H9 (cell line): Measurements from ENCODE around the gene CD48. TPM values are rescaled to one million over a fixed set of nuclear protein-coding genes. Genes with fewer than 3 reads are reported as not detected.

ENCODE experiments used
- DNase-seq: peaks from one replicate; pipeline ENCODE4 v3.0.0-alpha.2; 2017
- H2AFZ ChIP-seq: one replicate; pipeline ENCODE4 v1.6.1; 2013; ENCODE audit warnings: mild to moderate bottlenecking, low read length, control low read depth, moderate library complexity
- H2AK5ac ChIP-seq: 2 replicates; pipeline ENCODE4 v1.6.1; 2013; ENCODE audit warnings: low read length, control low read depth, mixed read lengths; ENCODE audit not compliant: insufficient read length
- H2BK120ac ChIP-seq: one replicate; pipeline ENCODE4 v1.6.1; 2013; ENCODE audit warnings: low read depth, mild to moderate bottlenecking, low read length, control low read depth, inconsistent platforms; ENCODE audit not compliant: poor library complexity, severe bottlenecking
- H2BK12ac ChIP-seq: 2 replicates; pipeline ENCODE4 v1.6.1; 2013; ENCODE audit warnings: low read length, control low read depth, mixed read lengths, low read depth; ENCODE audit not compliant: insufficient read length
- H2BK15ac ChIP-seq: 2 replicates; pipeline ENCODE4 v1.6.1; 2013; ENCODE audit warnings: low read depth, low read length, control low read depth
- H2BK20ac ChIP-seq: one replicate; pipeline ENCODE4 v1.6.1; 2013; ENCODE audit warnings: low read depth, mild to moderate bottlenecking, low read length, control low read depth, inconsistent platforms; ENCODE audit not compliant: poor library complexity, severe bottlenecking
- H2BK5ac ChIP-seq: 2 replicates; pipeline ENCODE4 v1.6.1; 2013; ENCODE audit warnings: low read length, control low read depth, mixed read lengths; ENCODE audit not compliant: insufficient read length
- H3K14ac ChIP-seq: 2 replicates; pipeline ENCODE4 v1.6.1; 2013; ENCODE audit warnings: low read length, control low read depth; ENCODE audit not compliant: insufficient read depth
- H3K18ac ChIP-seq: 2 replicates; pipeline ENCODE4 v1.6.1; 2013; ENCODE audit warnings: low read depth, mild to moderate bottlenecking, mixed read lengths, low read length, control low read depth; ENCODE audit not compliant: insufficient read length
- H3K23ac ChIP-seq: 2 replicates; pipeline ENCODE4 v1.6.1; 2013; ENCODE audit warnings: low read length, control low read depth, mixed read lengths, low read depth; ENCODE audit not compliant: insufficient read length
- H3K23me2 ChIP-seq: 2 replicates; pipeline ENCODE4 v1.6.1; 2013; ENCODE audit warnings: low read depth, mild to moderate bottlenecking, mixed read lengths, low read length, control low read depth; ENCODE audit not compliant: insufficient read length, poor library complexity, severe bottlenecking
- H3K27ac ChIP-seq: 2 replicates; pipeline ENCODE4 v1.5.1; 2013; ENCODE audit warnings: low read length, control low read depth, mixed read lengths, low read depth; ENCODE audit not compliant: insufficient read length
- H3K27me3 ChIP-seq: 2 replicates; pipeline ENCODE4 v1.6.1; 2013; ENCODE audit warnings: low read length, control low read depth, inconsistent platforms; ENCODE audit not compliant: insufficient read depth
- H3K4ac ChIP-seq: 2 replicates; pipeline ENCODE4 v1.6.1; 2013; ENCODE audit warnings: low read depth, mild to moderate bottlenecking, control low read depth, inconsistent platforms, low read length, moderate library complexity
- H3K4me1 ChIP-seq: 2 replicates; pipeline ENCODE4 v1.6.1; 2013; ENCODE audit warnings: low read length, control low read depth, inconsistent platforms; ENCODE audit not compliant: insufficient read depth
- H3K4me2 ChIP-seq: 2 replicates; pipeline ENCODE4 v1.6.1; 2013; ENCODE audit warnings: low read length, control low read depth, mixed read lengths; ENCODE audit not compliant: insufficient read length, insufficient read depth
- H3K56ac ChIP-seq: 2 replicates; pipeline ENCODE4 v1.6.1; 2013; ENCODE audit warnings: low read depth, mild to moderate bottlenecking, mixed read lengths, low read length, control low read depth; ENCODE audit not compliant: insufficient read length
- H3K79me1 ChIP-seq: 2 replicates; pipeline ENCODE4 v1.6.1; 2013; ENCODE audit warnings: low read depth, mild to moderate bottlenecking, moderate library complexity, low read length, control low read depth, inconsistent platforms; ENCODE audit not compliant: insufficient read depth, poor library complexity, severe bottlenecking
- H3K79me2 ChIP-seq: 2 replicates; pipeline ENCODE4 v1.6.1; 2013; ENCODE audit warnings: low read length, control low read depth, inconsistent platforms; ENCODE audit not compliant: insufficient read depth
- H3K9ac ChIP-seq: 2 replicates; pipeline ENCODE4 v1.6.1; 2013; ENCODE audit warnings: low read length, control low read depth, mixed read lengths; ENCODE audit not compliant: insufficient read length; ENCODE audit errors: extremely low read depth
- H3K9me3 ChIP-seq: one replicate; pipeline ENCODE4 v1.6.1; 2013; ENCODE audit warnings: low read depth, low read length, inconsistent platforms; ENCODE audit not compliant: control insufficient read depth
- H3T11ph ChIP-seq: one replicate; pipeline ENCODE4 v1.6.1; 2013; ENCODE audit warnings: mild to moderate bottlenecking, low read length, control low read depth, inconsistent platforms
- H4K20me1 ChIP-seq: one replicate; pipeline ENCODE4 v1.6.1; 2013; ENCODE audit not compliant: control insufficient read depth, insufficient read length, insufficient read depth
- H4K5ac ChIP-seq: 2 replicates; pipeline ENCODE4 v1.6.1; 2013; ENCODE audit warnings: low read depth, mild to moderate bottlenecking, mixed read lengths, low read length, control low read depth; ENCODE audit not compliant: insufficient read length
- H4K8ac ChIP-seq: replicated peaks from 2 replicates; pipeline ENCODE4 v1.6.1; 2013; ENCODE audit warnings: low read length, control low read depth, mixed read lengths, low read depth; ENCODE audit not compliant: insufficient read length
- H4K91ac ChIP-seq: 2 replicates; pipeline ENCODE4 v1.6.1; 2013; ENCODE audit warnings: low read depth, mild to moderate bottlenecking, moderate library complexity, mixed read lengths, low read length, control low read depth; ENCODE audit not compliant: insufficient read length
- H3K27ac Mint-ChIP-seq, 3 experiments: 2 replicates in 2 of 3; 3 replicates in 1 of 3; pipeline ENCODE4 v1.8.0; 2020 to 2021; ENCODE audit warnings: mixed read lengths in 3 of 3, mild to moderate bottlenecking in 1 of 3, moderate library complexity in 1 of 3
- H3K27me3 Mint-ChIP-seq: 2 replicates; pipeline ENCODE4 v1.8.0; 2021; ENCODE audit warnings: low read depth, mild to moderate bottlenecking, moderate library complexity, mixed read lengths
- H3K36me3 Mint-ChIP-seq, 3 experiments: 2 replicates in 2 of 3; 3 replicates in 1 of 3; pipeline ENCODE4 v1.8.0; 2020 to 2021; ENCODE audit warnings: low read depth in 3 of 3, mixed read lengths in 3 of 3; ENCODE audit not compliant: insufficient read depth in 1 of 3
- H3K4me1 Mint-ChIP-seq, 2 experiments: 2 replicates each; pipeline ENCODE4 v1.8.0; 2020; ENCODE audit warnings: mixed read lengths in 2 of 2
- H3K4me3 Mint-ChIP-seq, 2 experiments: 2 replicates in 1 of 2; 3 replicates in 1 of 2; pipeline ENCODE4 v1.8.0; 2020 to 2021; ENCODE audit warnings: mild to moderate bottlenecking in 2 of 2, mixed read lengths in 2 of 2, moderate library complexity in 1 of 2
- H3K9me3 Mint-ChIP-seq, 2 experiments: 2 replicates in 1 of 2; 3 replicates in 1 of 2; pipeline ENCODE4 v1.8.0; 2020; ENCODE audit warnings: mild to moderate bottlenecking in 2 of 2, mixed read lengths in 2 of 2, moderate library complexity in 1 of 2
- CTCF ChIP-seq: fragments of 200-600 bp; sonication (generic); conservative IDR thresholded peaks from 3 replicates; pipeline ENCODE4 v1.8.0; 2021; ENCODE audit warnings: antibody characterized with exemption, mild to moderate bottlenecking
- WGBS: extraction: QIAGEN DNeasy Blood & Tissue Kit; methylation state at CpG from one replicate; pipeline ENCODE4 v1.1.7; 2013; ENCODE audit warnings: missing lambda C conversion rate, low lambda C conversion rate, mixed read lengths; ENCODE audit not compliant: insufficient read length; ENCODE audit errors: extremely low coverage; 5-methylcytosine and 5-hydroxymethylcytosine counted together
- total RNA-seq: library from RNA; stranded (reverse); gene quantifications from 2 replicates; pipeline ENCODE4 v1.2.1, GENCODE V29; 2021

The CD48 gene
- total RNA-seq, 1 experiment from 2014 or later = not detected

- Mint-ChIP-seq H3K36me3 (peaks cover 3 to 26% (median 12%) of the 10 kb centered on the region in 3 experiments; a peak in 6 of 7 replicates), H3K27ac (no peak overlapping the region), H3K9me3 (peaks cover 15 to 29% of the 10 kb centered on the region in 2 experiments), H3K27me3 (no peaks in the 10 kb centered on the region), H3K4me1 (peaks cover 14 to 18% of the 10 kb centered on the region in 2 experiments), H3K4me3 (no peak overlapping the region)
- Histone ChIP-seq H3K56ac (no peak overlapping the region), H3T11ph (no peak overlapping the region), H2BK120ac (no peak overlapping the region), H3K18ac (no peak overlapping the region), H3K4me1 (peaks cover 15% of the 10 kb centered on the region), H4K5ac (no peak overlapping the region), H2BK15ac (no peak overlapping the region), H2AFZ (no peak overlapping the region), H3K4me2 (no peak overlapping the region), H2BK5ac (no peak overlapping the region), H3K9me3 (no peaks in the 10 kb centered on the region), H3K27ac (no peak overlapping the region), H2BK12ac (no peak overlapping the region), H3K79me1 (no peaks in the 10 kb centered on the region), H3K4ac (no peak overlapping the region), H4K20me1 (no peaks in the 10 kb centered on the region), H4K8ac (no peak overlapping the region), H3K27me3 (no peaks in the 10 kb centered on the region), H3K23ac (no peak overlapping the region), H3K14ac (no peak overlapping the region), H3K23me2 (no peaks in the 10 kb centered on the region), H3K79me2 (no peaks in the 10 kb centered on the region), H4K91ac (no peak overlapping the region), H3K9ac (no peak overlapping the region), H2AK5ac (no peak overlapping the region), H2BK20ac (no peak overlapping the region)
- no peak for TF ChIP-seq CTCF
- no CpG with 5 or more reads among the region's 20 CpGs for WGBS
- no peak for DNase-seq
Observed at GRCh38 chr1:160669802-160670201, 41.8 kb downstream of the CD48 start.
